Brain microvascular endothelial cell (primary cell): ENCODE results near the gene CACNA2D3.

Experiments
- DNase-seq: peaks from one replicate; pipeline ENCODE4 v3.0.0-alpha.2; 2020
- H3K27ac ChIP-seq: fragments of 250-450 bp; sonication (Bioruptor Pico); 2 replicates; pipeline ENCODE4 v1.5.1; 2020; ENCODE audit warnings: mild to moderate bottlenecking, moderate library complexity
- H3K27me3 ChIP-seq: fragments of 250-450 bp; sonication (Bioruptor Pico); replicated peaks from 2 replicates; pipeline ENCODE4 v1.5.1; 2020; ENCODE audit warnings: mild to moderate bottlenecking
- H3K36me3 ChIP-seq: fragments of 250-450 bp; sonication (Bioruptor Pico); replicated peaks from 2 replicates; pipeline ENCODE4 v1.5.1; 2020; ENCODE audit warnings: mild to moderate bottlenecking
- H3K4me3 ChIP-seq: 2 replicates; pipeline ENCODE4 v1.5.1; 2011; ENCODE audit warnings: low read depth, mild to moderate bottlenecking, control low read depth, low read length, moderate library complexity
- CTCF ChIP-seq: IDR thresholded peaks from 2 replicates; pipeline ENCODE4 v1.5.1; 2011; ENCODE audit warnings: low read depth, mild to moderate bottlenecking, moderate library complexity, low read length, control low read depth, inconsistent platforms; ENCODE audit errors: missing control alignments
- in situ Hi-C: cut with HindIII; loops from 2 replicates; pipeline ENCODE4 v1.10.0; 2017; ENCODE audit warnings: low sequenced_read_pairs, low pct_ligation_motif_present

CACNA2D3 gene

GRCh38 chr3:54427941-54428871 is 305.9 kb downstream of the CACNA2D3 start:
- in situ Hi-C loops: no loop called here
- Histone ChIP-seq H3K27ac (no peak overlapping the region), H3K4me3 (no peak overlapping the region), H3K27me3 (no peaks in the 10 kb centered on the region), H3K36me3 (no peaks in the 10 kb centered on the region)
- peak; percentile 85 for TF ChIP-seq CTCF
- DNase-seq: peak; percentile 70

- DNase-seq: no peak
- H3K36me3 ChIP-seq: no peaks in the 10 kb centered on the region
- no peaks in the 10 kb centered on the region for H3K27me3 ChIP-seq
- H3K4me3 ChIP-seq: no peak overlapping the region
- TF ChIP-seq CTCF: no peak
- in situ Hi-C loops: no loop called here
- H3K27ac ChIP-seq: no peak overlapping the region
Observed at GRCh38 chr3:54432975-54433374, 310.6 kb downstream of the CACNA2D3 start.

GRCh38 chr3:54433846-54434245 is 311.5 kb downstream of the CACNA2D3 start:
- no peak for DNase-seq
- Histone ChIP-seq H3K36me3 (no peaks in the 10 kb centered on the region), H3K4me3 (no peak overlapping the region), H3K27me3 (no peaks in the 10 kb centered on the region), H3K27ac (no peak overlapping the region)
- no peak for TF ChIP-seq CTCF
- in situ Hi-C loops: no loop called here

GRCh38 chr3:54434756-54435155 is 312.4 kb downstream of the CACNA2D3 start:
- in situ Hi-C loops: no loop called here
- TF ChIP-seq CTCF: no peak
- Histone ChIP-seq H3K27ac (no peak overlapping the region), H3K27me3 (no peaks in the 10 kb centered on the region), H3K36me3 (no peaks in the 10 kb centered on the region), H3K4me3 (no peak overlapping the region)
- DNase-seq: no peak

- in situ Hi-C loops: no loop called here
- Histone ChIP-seq H3K36me3 (no peaks in the 10 kb centered on the region), H3K27ac (no peak overlapping the region), H3K27me3 (no peaks in the 10 kb centered on the region), H3K4me3 (no peak overlapping the region)
- TF ChIP-seq CTCF: no peak
- DNase-seq: no peak
Observed at GRCh38 chr3:54437271-54437670, 314.9 kb downstream of the CACNA2D3 start.
